ENCODE measurements around the gene CCDC57. TPM values are rescaled to one million over a fixed set of nuclear protein-coding genes. Genes with fewer than 3 reads are reported as not detected.

The CCDC57 gene
- total RNA-seq, 2 donors from 2014 or later: 19.4 to 58.1 TPM

DNA sequence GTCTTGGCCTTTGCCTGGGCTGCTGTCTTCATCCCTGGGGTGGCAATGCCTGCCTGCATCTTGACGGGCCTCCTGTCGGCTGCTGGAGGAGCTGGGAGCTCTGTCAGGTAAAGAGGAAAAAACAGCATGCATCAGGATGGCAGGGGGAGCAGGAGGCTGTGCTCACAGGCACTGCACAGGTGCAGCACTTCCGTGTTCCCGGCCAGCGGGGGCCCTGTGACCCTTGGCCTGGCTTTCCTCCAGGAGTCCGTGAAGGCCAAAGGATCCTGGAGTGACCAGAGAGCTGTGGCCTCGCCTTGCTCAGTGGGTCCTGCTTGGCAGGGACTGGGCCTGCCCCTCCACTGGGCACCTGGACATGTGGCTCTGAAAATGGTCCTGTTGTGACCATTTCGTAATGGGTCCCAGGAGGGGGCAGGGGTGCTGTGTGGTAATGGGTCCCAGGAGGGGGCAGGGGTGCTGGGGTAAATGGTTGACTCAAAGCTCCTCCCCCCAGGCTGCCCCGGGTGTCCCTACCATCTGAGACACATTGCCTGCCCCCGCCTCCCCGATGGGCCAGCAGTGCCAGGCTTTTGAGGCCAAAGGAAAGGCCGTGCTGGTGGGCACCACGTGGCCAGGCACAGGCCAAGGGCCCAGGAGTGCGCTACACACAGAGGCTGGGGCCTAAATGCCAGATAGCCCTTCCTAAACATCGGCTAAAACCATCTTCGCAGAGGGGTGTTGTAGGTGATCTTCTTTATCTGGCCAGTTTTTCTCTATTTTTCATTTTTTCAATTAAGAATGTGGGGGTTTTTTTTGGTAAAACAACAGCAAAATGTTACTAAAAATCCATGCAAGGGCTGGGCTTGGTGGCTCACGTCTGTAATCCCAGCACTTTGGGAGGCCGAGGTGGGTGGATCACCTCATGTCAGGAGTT is 110.6 kb downstream of the CCDC57 start:
- H3K9me3 ChIP-seq: no peaks in the 10 kb centered on the region
- no peak overlapping the region for H3K27ac ChIP-seq
- H3K4me3 ChIP-seq: no peak overlapping the region
- no peak for DNase-seq (ENCODE audit: low spot score)
- no peaks in the 10 kb centered on the region for H3K36me3 ChIP-seq
- H3K4me1 ChIP-seq (ENCODE audit: control insufficient read depth in 1 of 2, low read depth in 2 of 2): peaks cover 19 to 37% of the 10 kb centered on the region in 2 donors
- H3K27me3 ChIP-seq (replicated peaks; ENCODE audit: insufficient read depth): no peaks in the 10 kb centered on the region
- TF ChIP-seq, protein P1, sequence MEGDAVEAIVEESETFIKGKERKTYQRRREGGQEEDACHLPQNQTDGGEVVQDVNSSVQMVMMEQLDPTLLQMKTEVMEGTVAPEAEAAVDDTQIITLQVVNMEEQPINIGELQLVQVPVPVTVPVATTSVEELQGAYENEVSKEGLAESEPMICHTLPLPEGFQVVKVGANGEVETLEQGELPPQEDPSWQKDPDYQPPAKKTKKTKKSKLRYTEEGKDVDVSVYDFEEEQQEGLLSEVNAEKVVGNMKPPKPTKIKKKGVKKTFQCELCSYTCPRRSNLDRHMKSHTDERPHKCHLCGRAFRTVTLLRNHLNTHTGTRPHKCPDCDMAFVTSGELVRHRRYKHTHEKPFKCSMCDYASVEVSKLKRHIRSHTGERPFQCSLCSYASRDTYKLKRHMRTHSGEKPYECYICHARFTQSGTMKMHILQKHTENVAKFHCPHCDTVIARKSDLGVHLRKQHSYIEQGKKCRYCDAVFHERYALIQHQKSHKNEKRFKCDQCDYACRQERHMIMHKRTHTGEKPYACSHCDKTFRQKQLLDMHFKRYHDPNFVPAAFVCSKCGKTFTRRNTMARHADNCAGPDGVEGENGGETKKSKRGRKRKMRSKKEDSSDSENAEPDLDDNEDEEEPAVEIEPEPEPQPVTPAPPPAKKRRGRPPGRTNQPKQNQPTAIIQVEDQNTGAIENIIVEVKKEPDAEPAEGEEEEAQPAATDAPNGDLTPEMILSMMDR (IDR thresholded peaks at IDR 0.05): no peak
- no peak for ATAC-seq (ENCODE audit: insufficient number of reproducible peaks, low FRiP score, low read depth)

DNA sequence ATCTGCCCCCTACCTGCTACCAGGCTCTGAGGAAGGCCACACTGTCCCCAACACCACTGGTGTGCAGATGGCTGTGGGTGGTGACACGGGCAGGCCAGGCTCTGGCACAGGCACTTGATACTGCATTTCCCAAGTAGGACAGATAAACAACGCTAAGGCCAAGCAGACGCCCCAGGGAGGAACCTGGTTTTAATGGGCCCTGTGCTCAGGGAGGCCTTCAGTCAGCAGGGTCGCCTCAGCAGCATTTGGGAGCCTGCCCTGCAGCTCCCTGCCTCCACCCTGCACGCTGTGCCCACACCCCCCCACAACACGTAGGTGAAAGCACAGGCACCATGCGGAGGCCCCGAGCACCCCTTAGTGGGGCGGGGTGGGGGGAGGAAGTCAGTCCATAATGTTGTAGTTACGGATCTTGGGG is 111.3 kb downstream of the CCDC57 start:
- peaks cover 19 to 37% of the 10 kb centered on the region in 2 donors for H3K4me1 ChIP-seq (ENCODE audit: control insufficient read depth in 1 of 2, low read depth in 2 of 2)
- H3K27ac ChIP-seq: no peak overlapping the region
- H3K27me3 ChIP-seq (replicated peaks; ENCODE audit: insufficient read depth): no peaks in the 10 kb centered on the region
- TF ChIP-seq, protein P1 (IDR thresholded peaks at IDR 0.05): no peak
- DNase-seq (ENCODE audit: low spot score) (no peak), ATAC-seq (ENCODE audit: insufficient number of reproducible peaks, low FRiP score, low read depth) (no peak)
- no peaks in the 10 kb centered on the region for H3K36me3 ChIP-seq
- no peak overlapping the region for H3K4me3 ChIP-seq
- H3K9me3 ChIP-seq: no peaks in the 10 kb centered on the region

DNA sequence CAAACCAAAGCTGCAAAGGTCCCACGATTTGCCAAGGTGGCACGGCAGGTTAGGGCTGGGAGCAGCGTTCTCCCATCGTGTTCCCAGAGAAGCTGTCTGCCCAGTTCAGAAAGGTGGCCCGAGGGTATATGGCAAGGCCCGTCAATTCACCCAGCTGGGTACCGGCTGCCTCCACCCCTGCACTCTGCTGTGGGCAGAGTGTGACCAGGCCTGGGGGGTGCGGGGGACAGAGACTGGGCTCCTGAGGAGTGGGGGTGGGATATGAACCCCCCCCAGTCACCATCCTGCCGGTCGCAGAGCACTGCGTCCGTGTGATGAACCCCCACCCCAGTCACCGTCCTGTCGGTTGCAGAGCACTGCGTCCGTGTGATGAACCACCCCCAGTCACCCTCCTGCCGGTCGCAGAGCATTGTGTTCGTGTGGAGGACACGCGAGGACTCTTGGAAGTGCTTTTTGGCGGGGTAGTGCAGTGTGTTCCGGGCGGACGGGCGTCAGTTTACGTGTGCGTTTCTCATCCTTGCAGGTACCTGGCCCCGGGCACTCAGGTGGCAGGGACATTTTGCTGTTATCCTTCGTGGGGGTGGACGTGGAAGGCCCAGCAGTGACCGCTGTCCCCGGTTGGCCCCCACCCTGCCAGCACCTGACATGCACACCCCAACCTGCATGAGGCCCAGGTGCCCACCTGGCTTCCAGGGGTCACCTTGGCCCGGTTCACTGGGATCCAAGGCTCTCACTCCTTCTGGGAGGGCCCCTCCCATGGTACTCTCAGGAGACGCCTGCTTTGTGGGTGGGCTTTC is 111.9 kb downstream of the CCDC57 start:
- no peaks in the 10 kb centered on the region for H3K36me3 ChIP-seq
- TF ChIP-seq, protein P1 (IDR thresholded peaks at IDR 0.05): no peak
- H3K27ac ChIP-seq: no peak overlapping the region
- no peaks in the 10 kb centered on the region for H3K27me3 ChIP-seq (replicated peaks; ENCODE audit: insufficient read depth)
- no peak overlapping the region for H3K4me3 ChIP-seq
- DNase-seq (ENCODE audit: low spot score) (no peak), ATAC-seq (ENCODE audit: insufficient number of reproducible peaks, low FRiP score, low read depth) (no peak)
- peaks cover 19 to 36% of the 10 kb centered on the region in 2 donors for H3K4me1 ChIP-seq (ENCODE audit: control insufficient read depth in 1 of 2, low read depth in 2 of 2)
- no peaks in the 10 kb centered on the region for H3K9me3 ChIP-seq

DNA sequence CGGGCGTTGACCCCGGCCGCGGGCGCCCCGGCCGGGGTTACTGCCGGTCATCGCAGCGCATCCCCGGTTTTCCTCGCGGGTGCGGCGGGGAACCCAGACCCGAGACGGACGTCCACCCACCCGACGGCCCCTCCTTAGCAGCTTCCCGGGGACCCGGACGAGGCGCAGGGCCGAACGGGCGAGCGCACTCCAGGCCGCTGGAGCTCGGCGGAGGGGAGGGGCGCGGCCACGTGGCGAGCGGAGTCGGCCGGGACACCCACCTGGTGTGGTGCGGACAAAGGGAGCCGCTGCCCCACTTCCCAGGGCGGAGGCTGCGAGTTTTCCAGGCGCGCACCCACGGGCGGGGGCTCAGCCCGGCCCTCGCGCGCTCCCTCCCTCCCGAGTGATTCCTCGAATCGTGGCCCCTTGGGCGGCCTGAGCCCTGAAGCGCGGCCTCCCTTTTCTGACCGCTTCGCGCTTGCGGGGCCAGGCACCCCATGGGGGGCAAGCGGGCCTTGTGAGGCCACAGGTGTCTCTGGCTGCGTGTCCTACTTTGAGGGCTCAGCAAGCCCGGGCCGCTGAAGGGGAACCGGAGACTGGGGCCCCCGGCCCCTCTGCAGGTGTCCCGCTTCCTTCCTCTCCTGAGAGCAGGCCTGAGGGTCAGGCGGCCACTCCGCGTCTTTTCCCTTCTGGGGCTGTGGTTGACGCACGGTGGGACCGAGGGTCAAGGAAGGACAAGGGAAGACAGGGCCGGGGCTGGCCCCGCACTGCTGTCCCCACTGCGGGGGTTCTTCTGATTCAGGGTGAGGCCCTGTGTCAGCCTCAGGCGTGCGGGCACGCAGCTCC is 113.5 kb downstream of the CCDC57 start:
- Histone ChIP-seq H3K4me1 (ENCODE audit: control insufficient read depth in 1 of 2, low read depth in 2 of 2) (peaks cover 19 to 34% of the 10 kb centered on the region in 2 donors), H3K4me3 (peak overlapping the region; percentile 80), H3K27ac (peak overlapping the region; percentile 88 to 92), H3K9me3 (no peaks in the 10 kb centered on the region), H3K36me3 (peaks cover 12% of the 10 kb centered on the region), H3K27me3 (replicated peaks; ENCODE audit: insufficient read depth) (no peaks in the 10 kb centered on the region)
- TF ChIP-seq, protein P1 (IDR thresholded peaks at IDR 0.05): no peak
- ATAC-seq (ENCODE audit: insufficient number of reproducible peaks, low FRiP score, low read depth): peak; percentile 9
- DNase-seq (ENCODE audit: low spot score): no peak
